Measurements from ENCODE around the gene TMC6.

Gene TMC6

DNA sequence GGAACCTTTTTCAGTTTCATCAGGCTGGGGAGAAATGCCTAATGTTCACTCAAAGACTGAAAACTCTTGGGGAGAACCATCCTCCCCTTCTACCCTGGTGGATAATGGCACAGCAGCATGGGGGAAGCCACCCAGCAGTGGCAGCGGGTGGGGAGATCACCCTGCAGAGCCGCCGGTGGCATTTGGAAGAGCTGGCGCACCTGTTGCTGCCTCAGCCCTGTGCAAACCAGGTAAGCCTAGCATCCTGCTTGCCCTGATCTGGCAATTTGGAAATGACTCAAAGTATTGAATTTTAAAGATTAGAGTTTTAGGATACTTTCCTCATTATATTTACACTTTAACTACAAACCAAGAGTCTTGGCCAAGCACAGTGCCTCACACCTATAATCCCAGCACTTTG, 63.8 kb downstream of the TMC6 start:
- DNase-seq: no peak

DNA sequence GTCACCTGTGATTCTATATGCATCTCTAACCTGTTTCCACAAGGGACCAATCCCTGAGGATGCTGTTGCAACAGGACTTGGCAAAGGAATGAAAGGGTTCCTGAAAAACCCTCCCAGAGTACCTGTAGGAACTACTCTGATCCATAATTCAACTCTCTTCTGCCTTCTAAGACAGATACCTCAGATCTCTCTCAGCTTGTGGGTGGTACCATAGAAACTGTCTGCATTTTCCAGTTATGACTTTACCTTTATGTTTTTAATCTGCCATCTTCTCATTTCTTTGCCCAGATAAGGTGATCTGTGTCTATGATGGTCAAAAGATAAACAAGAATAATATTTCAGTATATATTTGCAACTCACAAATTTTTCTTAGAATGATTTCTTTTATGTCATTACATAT, 65.1 kb downstream of the TMC6 start:
- no peak for DNase-seq

DNA sequence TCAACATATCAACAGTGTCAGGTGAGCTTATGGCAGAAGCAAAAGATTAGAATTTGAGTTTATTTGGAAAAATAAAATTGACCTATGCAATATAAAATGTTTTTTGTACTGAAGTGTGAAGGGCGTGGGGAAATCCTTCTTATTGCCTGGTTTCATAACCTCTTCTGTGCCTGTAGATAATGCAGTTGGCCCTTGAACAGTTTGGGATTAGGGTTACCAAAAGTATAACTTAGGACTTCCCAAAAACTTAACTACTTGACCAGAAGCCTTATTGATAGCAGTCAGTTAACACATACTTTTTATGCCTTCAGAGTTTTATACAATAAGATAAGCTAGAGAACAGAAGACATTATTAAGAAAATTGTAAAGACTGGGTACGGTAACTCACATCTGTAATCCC, 66.0 kb downstream of the TMC6 start:
- no peak for DNase-seq

Measured in bone marrow (tissue), 2 donors.